Activated T-cell treated with anti-CD3 and anti-CD28 coated beads, Interleukin-2, amount 50 U/mL, for 72 hours (primary cell): ENCODE measurements around the gene CDK5R1. TPM values are rescaled to one million over a fixed set of nuclear protein-coding genes. Genes with fewer than 3 reads are reported as not detected.

Source experiments
- ATAC-seq, 2 donors: fragments of 150-1000 bp; cut with Tn5 transposase; replicated peaks in 1 of 2; 2 replicates each; pipeline ENCODE4 v1.10.0; 2021; ENCODE audit warnings: moderate library complexity in 2 of 2, mild to moderate bottlenecking in 1 of 2
- DNase-seq, 2 donors: peaks; one replicate each; pipeline ENCODE4 v3.0.0; 2021 to 2022; ENCODE audit warnings: mixed read lengths in 1 of 2
- H3K27ac Mint-ChIP-seq: one replicate; pipeline ENCODE4 v1.8.0; 2022; ENCODE audit warnings: mild to moderate bottlenecking, moderate library complexity, mixed read lengths
- H3K27me3 Mint-ChIP-seq: one replicate; pipeline ENCODE4 v1.8.0; 2022; ENCODE audit warnings: low read depth, mixed read lengths
- H3K36me3 Mint-ChIP-seq, 2 donors: one replicate each; pipeline ENCODE4 v1.8.0; 2022; ENCODE audit warnings: mixed read lengths in 2 of 2, mild to moderate bottlenecking in 1 of 2; ENCODE audit not compliant: insufficient read depth in 2 of 2
- H3K4me1 Mint-ChIP-seq: one replicate; pipeline ENCODE4 v1.8.0; 2022; ENCODE audit warnings: low read depth, mixed read lengths
- H3K4me3 Mint-ChIP-seq, 2 donors: one replicate each; pipeline ENCODE4 v1.8.0; 2022; ENCODE audit warnings: mild to moderate bottlenecking in 2 of 2, mixed read lengths in 2 of 2, moderate library complexity in 2 of 2
- H3K9me3 Mint-ChIP-seq, 2 donors: one replicate each; pipeline ENCODE4 v1.8.0; 2022; ENCODE audit warnings: mixed read lengths in 2 of 2
- total RNA-seq, 2 donors: library from RNA; stranded (reverse); gene quantifications; one replicate each; pipeline ENCODE4 v1.2.3, GENCODE V29; 2022

Gene CDK5R1
- total RNA-seq, 2 donors from 2014 or later: 22.5 to 24.6 TPM

DNA sequence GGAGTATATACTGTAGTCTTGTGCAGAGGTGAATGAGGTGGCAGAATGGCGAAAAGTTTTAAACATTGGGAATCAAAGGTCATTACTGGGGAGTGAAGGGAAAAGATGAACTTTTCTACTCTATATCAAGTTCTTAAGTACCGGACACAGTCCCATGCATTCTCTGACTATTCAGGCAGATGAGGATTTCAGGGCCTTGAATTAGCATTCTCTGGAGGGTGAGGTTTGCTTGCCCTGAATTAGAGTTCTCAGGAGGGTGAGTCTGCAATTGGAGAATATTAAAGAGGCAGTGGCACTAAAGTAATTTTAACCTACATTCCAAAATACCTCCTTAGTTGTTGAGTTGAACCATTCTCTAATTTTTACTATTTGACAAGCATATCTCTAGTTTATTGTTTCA is 33.4 kb upstream of the CDK5R1 start:
- peaks cover 15 to 44% of the 10 kb centered on the region in 2 donors for H3K36me3 Mint-ChIP-seq
- H3K4me1 Mint-ChIP-seq: peaks cover 31% of the 10 kb centered on the region
- H3K9me3 Mint-ChIP-seq: no peaks in the 10 kb centered on the region
- ATAC-seq (no peak), DNase-seq (no peak)
- no peak overlapping the region for H3K4me3 Mint-ChIP-seq
- H3K27me3 Mint-ChIP-seq: no peaks in the 10 kb centered on the region
- H3K27ac Mint-ChIP-seq: peak overlapping the region; percentile 36

DNA sequence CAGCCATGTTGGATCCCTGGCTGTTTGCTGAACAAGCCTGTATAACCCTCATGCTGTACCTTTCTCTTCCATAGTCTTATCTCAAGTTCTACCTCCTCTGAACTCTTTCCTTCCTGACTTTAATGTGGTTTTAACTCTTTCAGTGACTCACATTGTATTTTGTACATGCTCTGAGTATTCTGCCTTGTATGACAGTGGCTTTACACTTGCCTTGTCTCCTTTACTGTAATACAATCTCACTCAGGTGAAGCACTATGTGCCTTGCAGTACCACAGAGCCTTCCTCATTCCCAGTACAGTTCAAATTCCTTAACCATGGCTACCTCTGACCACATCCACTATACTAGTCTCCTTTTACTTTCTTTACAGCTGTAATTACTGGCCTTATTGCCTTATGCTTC is 28.4 kb upstream of the CDK5R1 start:
- Mint-ChIP-seq H3K27ac (peak overlapping the region; percentile 6), H3K9me3 (no peaks in the 10 kb centered on the region), H3K4me1 (peaks cover 63% of the 10 kb centered on the region), H3K27me3 (no peaks in the 10 kb centered on the region), H3K4me3 (peak overlapping the region in 1 of 2 donors; percentile 40), H3K36me3 (peaks cover 16 to 47% of the 10 kb centered on the region in 2 donors)
- DNase-seq (no peak), ATAC-seq (peak; percentile 87)

DNA sequence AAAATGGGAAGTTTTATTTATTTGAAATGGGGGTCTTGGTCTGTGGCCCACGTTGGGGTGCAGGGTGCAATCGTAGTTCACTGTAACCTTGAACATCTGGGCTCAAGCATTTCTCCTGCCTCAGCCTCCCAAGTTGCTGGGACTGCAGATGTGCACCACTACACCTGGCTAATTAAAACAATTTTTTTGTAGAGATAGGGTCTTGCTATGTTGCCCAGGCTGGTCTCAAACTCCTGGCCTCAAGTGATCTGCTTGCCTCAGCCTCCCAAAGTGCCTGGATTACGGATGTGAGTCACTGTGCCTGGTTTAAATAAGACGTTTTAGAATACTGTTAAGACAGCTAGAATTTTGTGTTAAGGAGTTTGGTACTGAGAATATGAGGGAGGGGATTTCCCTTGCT is 26.7 kb upstream of the CDK5R1 start:
- Mint-ChIP-seq H3K27ac (peak overlapping the region; percentile 35), H3K4me3 (no peak overlapping the region), H3K36me3 (peaks cover 18 to 44% of the 10 kb centered on the region in 2 donors), H3K4me1 (peaks cover 57% of the 10 kb centered on the region), H3K27me3 (no peaks in the 10 kb centered on the region), H3K9me3 (no peaks in the 10 kb centered on the region)
- DNase-seq (no peak), ATAC-seq (no peak)

DNA sequence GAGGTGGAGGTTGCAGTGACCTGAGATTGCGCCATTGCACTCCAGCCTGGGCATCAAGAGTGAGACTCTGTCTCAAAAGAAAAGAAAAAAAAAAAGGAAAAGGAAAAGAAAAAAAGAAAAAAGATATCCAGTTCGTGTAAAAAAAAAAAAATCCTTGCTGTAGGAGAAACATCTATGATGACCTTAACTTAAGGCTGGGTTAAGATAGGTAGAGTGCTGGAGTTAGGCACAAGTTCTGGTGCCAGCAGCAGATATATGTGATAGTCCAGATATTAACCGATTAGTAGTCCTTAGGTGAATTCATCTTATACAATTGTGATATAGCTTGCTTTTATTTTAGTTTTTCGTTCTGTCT is 25.3 kb upstream of the CDK5R1 start:
- Mint-ChIP-seq H3K4me3 (peak overlapping the region in 1 of 2 donors; percentile 15), H3K27ac (peak overlapping the region; percentile 54), H3K36me3 (peaks cover 15 to 45% of the 10 kb centered on the region in 2 donors), H3K4me1 (peaks cover 53% of the 10 kb centered on the region), H3K27me3 (no peaks in the 10 kb centered on the region), H3K9me3 (no peaks in the 10 kb centered on the region)
- ATAC-seq (peak; percentile 14 to 35), DNase-seq (no peak)

DNA sequence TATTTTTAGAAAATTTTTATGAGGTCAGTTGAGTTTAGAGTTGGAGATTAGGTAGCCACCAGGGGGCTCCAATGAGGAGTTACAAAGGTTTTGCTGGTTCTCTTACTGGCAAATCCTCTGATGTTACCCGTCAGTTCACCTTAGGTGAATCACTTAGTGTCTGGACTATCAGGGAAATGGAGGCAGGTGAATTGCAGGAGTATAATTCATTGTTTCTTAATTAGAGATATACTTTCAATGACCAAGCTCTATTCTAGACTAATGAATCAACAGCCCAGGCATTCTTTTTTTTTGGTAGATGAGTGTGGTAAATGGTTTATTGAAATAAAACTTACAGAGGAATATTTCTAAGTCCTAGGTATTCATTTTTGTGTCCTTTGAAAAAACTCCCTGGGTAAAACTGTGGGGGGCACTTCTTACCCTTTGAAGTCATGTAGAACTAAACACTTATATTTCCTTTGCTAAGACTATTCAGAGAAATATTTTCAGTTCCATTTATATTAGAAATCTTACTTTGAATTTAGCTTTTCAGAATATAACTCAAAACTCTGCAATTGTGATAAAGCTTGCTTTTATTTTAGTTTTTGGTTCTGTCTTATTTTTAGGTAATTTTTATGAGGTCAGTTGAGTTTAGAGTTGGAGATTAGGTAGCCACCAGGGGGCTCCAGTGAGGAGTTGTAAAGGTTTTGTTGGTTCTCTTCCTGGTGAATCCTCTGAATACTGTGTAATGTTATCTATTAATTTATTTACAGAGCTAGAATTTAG is 24.8 kb upstream of the CDK5R1 start:
- H3K4me3 Mint-ChIP-seq: peak overlapping the region in 1 of 2 donors; percentile 15
- DNase-seq (peak; percentile 74 to 77), ATAC-seq (peak; percentile 70 to 71)
- H3K27ac Mint-ChIP-seq: peak overlapping the region; percentile 54
- H3K4me1 Mint-ChIP-seq: peaks cover 51% of the 10 kb centered on the region
- H3K27me3 Mint-ChIP-seq: no peaks in the 10 kb centered on the region
- H3K9me3 Mint-ChIP-seq: no peaks in the 10 kb centered on the region
- peaks cover 17 to 48% of the 10 kb centered on the region in 2 donors for H3K36me3 Mint-ChIP-seq

DNA sequence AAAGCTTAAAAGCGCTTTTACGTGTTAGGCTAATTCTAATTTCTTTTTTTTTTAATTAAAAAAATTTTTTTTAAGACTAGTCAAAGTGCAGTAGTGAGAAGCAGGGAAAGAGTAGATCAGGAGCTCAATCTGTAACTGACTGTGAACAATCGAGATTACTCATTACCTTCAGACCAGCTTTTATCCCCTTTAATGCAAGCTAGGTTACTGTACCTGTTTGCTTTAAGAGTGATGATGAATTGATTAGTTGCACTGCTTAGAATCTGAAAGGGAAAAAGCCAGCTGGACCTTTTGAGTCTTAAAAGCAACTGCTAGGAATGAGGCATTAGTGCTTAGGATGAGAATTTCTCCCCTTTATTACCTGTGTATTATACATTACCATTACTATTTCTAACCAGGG is 23.5 kb upstream of the CDK5R1 start:
- H3K36me3 Mint-ChIP-seq: peaks cover 20 to 50% of the 10 kb centered on the region in 2 donors
- no peak for ATAC-seq

DNA sequence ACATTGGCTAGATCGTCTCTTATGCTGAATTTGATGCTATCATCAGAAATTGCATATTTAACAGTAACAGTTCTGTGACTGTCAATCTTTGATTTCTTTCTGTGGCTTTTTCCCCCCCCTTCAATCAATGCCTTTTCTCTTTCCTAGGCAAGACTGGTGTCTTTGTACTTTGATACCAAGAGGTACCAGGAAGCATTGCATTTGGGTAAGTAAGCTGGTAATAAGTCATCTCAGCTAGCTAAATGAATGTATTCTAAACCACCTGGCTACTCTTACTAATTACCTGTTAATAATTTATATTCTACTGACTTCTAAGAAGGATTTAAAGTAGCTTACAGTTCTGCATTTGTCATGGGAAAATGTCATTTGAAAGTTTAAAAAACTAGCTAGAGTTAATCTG is 22.4 kb upstream of the CDK5R1 start:
- ATAC-seq (no peak), DNase-seq (no peak)
- Mint-ChIP-seq H3K27me3 (no peaks in the 10 kb centered on the region), H3K4me1 (peaks cover 28% of the 10 kb centered on the region), H3K27ac (no peak overlapping the region), H3K9me3 (no peaks in the 10 kb centered on the region), H3K4me3 (no peak overlapping the region), H3K36me3 (peaks cover 15 to 51% of the 10 kb centered on the region in 2 donors)

More for the DNA sequence above, 23.5 kb upstream of the CDK5R1 start:
- Mint-ChIP-seq H3K9me3 (no peaks in the 10 kb centered on the region), H3K4me3 (no peak overlapping the region), H3K4me1 (peaks cover 38% of the 10 kb centered on the region), H3K27ac (no peak overlapping the region), H3K27me3 (no peaks in the 10 kb centered on the region)
- no peak for DNase-seq

DNA sequence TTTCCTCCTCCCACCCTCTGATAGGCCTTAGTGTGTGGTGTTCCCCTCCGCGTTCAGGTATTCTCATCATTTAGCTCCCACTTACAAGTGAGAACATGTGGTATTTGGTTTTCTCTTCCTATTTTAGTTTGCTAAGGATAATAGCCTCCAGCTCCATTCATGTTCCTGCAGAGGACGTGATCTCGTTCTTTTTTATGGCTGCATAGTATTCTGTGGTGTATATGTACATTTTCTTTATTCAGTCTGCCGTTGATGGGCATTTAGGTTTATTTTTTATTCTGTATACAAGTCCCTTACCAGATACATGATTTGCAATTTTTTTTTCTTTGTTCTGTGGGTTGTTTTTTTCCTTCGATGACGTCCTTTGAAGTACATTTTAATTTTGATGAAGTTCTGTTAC is 18.8 kb upstream of the CDK5R1 start:
- Mint-ChIP-seq H3K36me3 (peaks cover 15 to 45% of the 10 kb centered on the region in 2 donors), H3K9me3 (no peaks in the 10 kb centered on the region), H3K4me1 (no peaks in the 10 kb centered on the region), H3K27me3 (no peaks in the 10 kb centered on the region), H3K27ac (peak overlapping the region; percentile 75), H3K4me3 (no peak overlapping the region)
- DNase-seq (no peak), ATAC-seq (no peak)

DNA sequence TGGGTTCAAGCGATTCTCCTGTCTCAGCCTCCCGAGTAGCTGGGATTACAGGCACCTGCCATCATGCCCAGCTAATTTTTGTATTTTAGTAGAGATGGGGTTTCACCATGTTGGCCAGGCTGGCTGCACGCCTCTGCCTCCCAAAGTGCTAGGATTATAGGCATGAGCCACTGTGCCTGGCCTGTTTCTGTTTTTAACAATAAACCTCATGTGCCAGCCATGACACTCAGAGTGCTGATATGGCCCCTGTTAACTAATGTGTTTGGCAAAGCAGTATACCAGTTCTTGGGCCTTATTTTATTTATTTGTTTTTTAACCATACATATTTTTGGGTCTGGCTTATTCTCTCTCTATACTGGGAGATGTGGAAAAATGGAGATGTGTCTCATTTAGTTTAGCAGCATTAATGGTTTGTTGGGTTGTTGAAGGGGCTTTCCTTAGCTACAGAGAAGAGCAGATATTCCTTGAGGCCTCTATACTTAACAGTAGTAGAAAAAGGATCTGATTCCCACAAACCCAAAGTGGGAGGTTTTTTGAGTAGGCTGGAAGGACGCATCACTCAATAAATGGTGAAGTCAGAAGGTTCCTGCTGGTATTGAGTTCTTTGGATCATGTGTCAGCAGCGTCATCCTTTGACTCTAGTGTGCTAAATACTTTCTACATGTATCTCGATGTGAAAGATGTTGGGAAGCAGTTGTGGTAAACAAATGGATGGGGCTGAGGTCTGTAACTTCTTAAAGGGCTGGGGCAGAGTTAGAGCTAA is 16.2 kb upstream of the CDK5R1 start:
- no peaks in the 10 kb centered on the region for H3K4me1 Mint-ChIP-seq
- DNase-seq: no peak
- no peak for ATAC-seq
- peaks cover 16 to 48% of the 10 kb centered on the region in 2 donors for H3K36me3 Mint-ChIP-seq
- H3K27ac Mint-ChIP-seq: peak overlapping the region; percentile 44
- no peaks in the 10 kb centered on the region for H3K27me3 Mint-ChIP-seq
- H3K4me3 Mint-ChIP-seq: no peak overlapping the region
- no peaks in the 10 kb centered on the region for H3K9me3 Mint-ChIP-seq

DNA sequence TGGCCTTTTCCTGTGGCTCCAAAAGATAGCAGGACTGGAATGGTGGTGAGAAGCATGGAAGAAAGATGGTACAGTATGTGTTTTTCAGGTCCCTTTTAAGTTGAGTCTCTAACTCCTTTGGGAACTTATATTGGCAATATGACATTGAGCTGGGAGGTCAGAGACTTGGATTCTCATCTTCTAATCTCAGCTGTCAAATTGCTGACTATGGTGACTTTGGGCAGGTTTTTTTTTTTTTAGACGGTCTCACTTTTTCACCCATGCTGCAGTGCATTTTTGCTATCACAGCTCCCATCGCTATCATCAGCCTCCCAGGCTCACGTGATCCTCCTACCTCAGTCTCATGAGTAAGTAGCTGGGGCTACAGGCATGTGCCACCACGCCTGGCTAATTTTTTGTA is 15.1 kb upstream of the CDK5R1 start:
- DNase-seq (no peak), ATAC-seq (no peak)
- Mint-ChIP-seq H3K9me3 (no peaks in the 10 kb centered on the region), H3K4me1 (no peaks in the 10 kb centered on the region), H3K4me3 (no peak overlapping the region), H3K36me3 (peaks cover 18 to 45% of the 10 kb centered on the region in 2 donors), H3K27ac (peak overlapping the region; percentile 24), H3K27me3 (no peaks in the 10 kb centered on the region)

DNA sequence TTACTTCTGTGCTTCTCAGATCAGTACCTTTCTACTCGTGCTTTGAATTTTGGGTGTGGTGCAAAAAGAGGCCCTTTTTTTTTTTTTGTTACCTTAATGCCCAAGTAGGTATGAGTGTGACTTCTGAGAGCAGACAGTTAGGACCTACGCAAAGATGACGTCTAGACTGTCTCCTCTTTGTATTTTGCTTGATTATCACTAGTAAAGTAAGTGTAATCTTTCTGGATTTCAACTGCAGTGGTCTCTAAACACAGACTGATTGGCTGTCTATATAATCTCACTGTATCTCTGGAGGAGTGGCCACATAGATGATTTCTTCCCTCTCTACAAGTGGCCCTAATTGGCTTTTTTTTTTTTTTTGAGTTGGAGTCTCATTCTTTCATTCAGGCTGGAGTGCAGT is 11.5 kb upstream of the CDK5R1 start:
- Mint-ChIP-seq H3K4me3 (no peak overlapping the region), H3K27me3 (no peaks in the 10 kb centered on the region), H3K4me1 (no peaks in the 10 kb centered on the region), H3K27ac (no peak overlapping the region), H3K36me3 (peaks cover 10 to 30% of the 10 kb centered on the region in 2 donors), H3K9me3 (no peaks in the 10 kb centered on the region)
- ATAC-seq: no peak
- no peak for DNase-seq

DNA sequence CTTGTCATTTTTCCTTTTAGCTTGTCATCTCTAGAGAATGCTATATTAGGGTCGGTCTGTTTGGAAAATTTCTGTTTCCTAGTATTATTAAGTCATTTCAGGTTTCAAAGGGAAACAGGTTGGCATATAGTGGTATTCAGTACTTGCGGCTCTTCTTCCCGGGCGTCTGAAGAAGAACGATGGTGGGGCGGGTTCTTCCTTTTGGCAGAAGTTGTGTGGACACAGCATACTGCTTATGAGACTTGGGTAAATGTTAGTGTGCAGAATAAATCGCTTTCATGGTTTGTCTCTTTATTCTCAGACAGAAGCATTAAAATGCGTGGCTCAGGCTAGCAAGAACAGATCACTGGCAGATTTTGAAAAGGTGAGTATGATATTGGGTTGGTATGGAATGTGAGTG is 9.6 kb upstream of the CDK5R1 start:
- Mint-ChIP-seq H3K4me1 (no peaks in the 10 kb centered on the region), H3K9me3 (no peaks in the 10 kb centered on the region), H3K27me3 (no peaks in the 10 kb centered on the region), H3K36me3 (peaks cover 11 to 32% of the 10 kb centered on the region in 2 donors), H3K4me3 (no peak overlapping the region), H3K27ac (peak overlapping the region; percentile 69)
- DNase-seq (no peak), ATAC-seq (no peak)

DNA sequence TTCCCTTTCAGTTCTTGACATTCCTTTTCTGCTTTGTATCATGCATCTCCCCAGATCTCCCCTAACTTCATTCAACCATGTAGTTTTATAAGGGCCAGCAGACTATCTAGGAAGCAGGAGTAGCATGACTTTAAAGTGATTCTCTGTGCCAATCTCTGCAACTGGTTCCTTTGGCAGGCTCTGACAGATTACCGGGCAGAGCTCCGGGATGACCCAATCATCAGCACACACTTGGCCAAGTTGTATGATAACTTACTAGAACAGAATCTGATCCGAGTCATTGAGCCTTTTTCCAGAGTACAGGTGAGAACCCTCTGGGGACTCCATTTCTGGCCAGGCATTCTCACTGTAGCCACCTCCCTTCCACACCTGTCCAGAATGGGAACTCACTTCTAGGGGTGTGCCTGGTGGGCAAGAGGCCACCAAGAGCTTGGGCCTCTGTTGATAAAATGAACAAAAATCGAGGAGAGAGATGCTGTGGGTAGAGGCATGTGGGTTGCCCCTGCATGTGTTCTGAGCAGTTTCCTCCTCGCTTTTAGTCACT is 7.6 kb upstream of the CDK5R1 start:
- Mint-ChIP-seq H3K9me3 (no peaks in the 10 kb centered on the region), H3K4me1 (peaks cover 8% of the 10 kb centered on the region), H3K27me3 (no peaks in the 10 kb centered on the region), H3K36me3 (peaks cover 10 to 28% of the 10 kb centered on the region in 2 donors), H3K4me3 (no peak overlapping the region), H3K27ac (no peak overlapping the region)
- ATAC-seq (no peak), DNase-seq (no peak)
